ENCODE results near the gene DOK5.

GRCh38 chr20:54466127-54466526, 9.3 kb upstream of the DOK5 start:
- TF ChIP-seq TAF1 (IDR thresholded peaks at IDR 0.05; ENCODE audit: borderline replicate concordance, low read depth, low read length), result no peak
- no peak for TF ChIP-seq POLR2A (IDR thresholded peaks at IDR 0.05; ENCODE audit: low read depth, low read length)

Measured in GM12892 (cell line).